ENCODE measurements around the gene WNT7A. TPM values are rescaled to one million over a fixed set of nuclear protein-coding genes. Genes with fewer than 3 reads are reported as not detected.

The WNT7A gene
- total RNA-seq, 1 experiment from 2014 or later, result 0.34 TPM

- H3K9me2 ChIP-seq (ENCODE audit: insufficient read depth), result no peaks in the 10 kb centered on the region
- CTCF ChIA-PET, result no interaction called here
- RAD21 ChIA-PET (ENCODE audit: low non-redundant PET in 1 of 2, low total read pairs in 2 of 2, uncharacterized antibody in 2 of 2, unreplicated experiment in 2 of 2), result no interaction called here
- no TSS peak for BruUV-seq (replicated peaks)
- DNase-seq (ENCODE audit: low read depth, low spot score), result no peak
- intact Hi-C loops (cut with micrococcal nuclease), result loop anchor here (5.0 kb wide), 1 partner anchor 203 kb away; no protein-coding TSS in a partner anchor
- peaks cover 30% of the 10 kb centered on the region for H3K27me3 ChIP-seq (ENCODE audit: insufficient read depth, low read length)
- H3K27ac ChIP-seq (ENCODE audit: low read depth, low read length), result no peak overlapping the region
- no peak overlapping the region for H3K4me2 ChIP-seq (ENCODE audit: low read length)
- no peaks in the 10 kb centered on the region; a peak in 1 of 4 replicates for H3K9me3 ChIP-seq (ENCODE audit: control insufficient read depth in 1 of 2, insufficient read depth in 1 of 2, low read depth in 1 of 2, low read length in 2 of 2)
- H4K20me1 ChIP-seq (ENCODE audit: insufficient read depth), result no peaks in the 10 kb centered on the region
- no peak overlapping the region for H3K9ac ChIP-seq (ENCODE audit: low read length)
- no peak overlapping the region for H2AFZ ChIP-seq (ENCODE audit: low read depth, low read length, poor library complexity, severe bottlenecking)
- H3K36me3 ChIP-seq (ENCODE audit: control insufficient read depth in 1 of 2, insufficient read depth in 2 of 2, low read length in 2 of 2), result no peaks in the 10 kb centered on the region
- POLR2A ChIA-PET, result no interaction called here
- peaks cover 5 to 21% of the 10 kb centered on the region in 2 experiments; a peak in 3 of 4 replicates for H3K4me1 ChIP-seq (ENCODE audit: control insufficient read depth in 1 of 2, insufficient read depth in 2 of 2, low read length in 2 of 2)
- H3K79me2 ChIP-seq (ENCODE audit: insufficient read depth, low read length), result no peaks in the 10 kb centered on the region
- no peak for TF ChIP-seq RAD21 (IDR thresholded peaks at IDR 0.05; ENCODE audit: low read depth)
- no peak for TF ChIP-seq EZH2phosphoT487 (IDR thresholded peaks at IDR 0.05; ENCODE audit: borderline replicate concordance)
- no peak for TF ChIP-seq ATF3 (IDR thresholded peaks at IDR 0.05)
- H3K4me3 ChIP-seq (replicated peaks in 1 of 2; ENCODE audit: low read depth in 1 of 2, low read length in 2 of 2), result no peak overlapping the region
- ATAC-seq, result no peak
Measured at GRCh38 chr3:13874891-13875290, 5.0 kb downstream of the WNT7A start.

- Histone ChIP-seq H3K79me2 (ENCODE audit: insufficient read depth, low read length) (no peaks in the 10 kb centered on the region), H3K36me3 (ENCODE audit: control insufficient read depth in 1 of 2, insufficient read depth in 2 of 2, low read length in 2 of 2) (no peaks in the 10 kb centered on the region)
- no peak for TF ChIP-seq ZNF274 (IDR thresholded peaks at IDR 0.05; ENCODE audit: low read depth, low read length)
- TF ChIP-seq EGR1 (IDR thresholded peaks at IDR 0.05; ENCODE audit: low read depth), result no peak
- no peak for TF ChIP-seq CBX3 (IDR thresholded peaks at IDR 0.05; ENCODE audit: low read depth)
- TF ChIP-seq SIN3A (IDR thresholded peaks at IDR 0.05; ENCODE audit: low read depth), result no peak
- TF ChIP-seq EZH2phosphoT487 (IDR thresholded peaks at IDR 0.05; ENCODE audit: borderline replicate concordance), result no peak
- TF ChIP-seq RAD21 (IDR thresholded peaks at IDR 0.05; ENCODE audit: low read depth), result no peak
- TF ChIP-seq YY1 (IDR thresholded peaks at IDR 0.05; ENCODE audit: extremely low read depth, insufficient replicate concordance, low read depth, low read length), result no peak
- TF ChIP-seq TCF7L2 (IDR thresholded peaks at IDR 0.05; ENCODE audit: borderline replicate concordance, extremely low read depth, insufficient read depth, insufficient read length), result no peak
- no peak for TF ChIP-seq ZFX (IDR thresholded peaks at IDR 0.05)
- no peak for TF ChIP-seq CTCF (IDR thresholded peaks at IDR 0.05 in 2 of 3, conservative IDR thresholded peaks at IDR 0.05 in 1 of 3; ENCODE audit: borderline replicate concordance in 1 of 3, insufficient read depth in 1 of 3, low read depth in 2 of 3, low read length in 2 of 3)
- TF ChIP-seq ATF3 (IDR thresholded peaks at IDR 0.05), result no peak
- no peak for TF ChIP-seq MAX (IDR thresholded peaks at IDR 0.05)
- no peak for TF ChIP-seq POLR2AphosphoS5 (IDR thresholded peaks at IDR 0.05; ENCODE audit: low read depth, low read length)
- TF ChIP-seq POLR2A (IDR thresholded peaks at IDR 0.05; ENCODE audit: borderline replicate concordance, extremely low read depth, insufficient read depth, insufficient read length), result no peak
- no peak for TF ChIP-seq CEBPB (IDR thresholded peaks at IDR 0.05; ENCODE audit: low read depth)
Measured at GRCh38 chr3:13873818-13874217, 6.1 kb downstream of the WNT7A start.

More at GRCh38 chr3:13873818-13874217, 6.1 kb downstream of the WNT7A start:
- DNase-seq (ENCODE audit: low read depth, low spot score) (no peak), ATAC-seq (no peak)
- CTCF ChIA-PET, result no interaction called here
- no TSS peak for BruUV-seq (replicated peaks)
- no peaks in the 10 kb centered on the region; a peak in 1 of 4 replicates for H3K9me3 ChIP-seq (ENCODE audit: control insufficient read depth in 1 of 2, insufficient read depth in 1 of 2, low read depth in 1 of 2, low read length in 2 of 2)
- H4K20me1 ChIP-seq (ENCODE audit: insufficient read depth), result no peaks in the 10 kb centered on the region
- peaks cover 27% of the 10 kb centered on the region for H3K27me3 ChIP-seq (ENCODE audit: insufficient read depth, low read length)
- intact Hi-C loops (cut with micrococcal nuclease), result no loop called here
- no peak overlapping the region for H3K27ac ChIP-seq (ENCODE audit: low read depth, low read length)
- H2AFZ ChIP-seq (ENCODE audit: low read depth, low read length, poor library complexity, severe bottlenecking), result no peak overlapping the region
- POLR2A ChIA-PET, result no interaction called here
- RAD21 ChIA-PET (ENCODE audit: low non-redundant PET in 1 of 2, low total read pairs in 2 of 2, uncharacterized antibody in 2 of 2, unreplicated experiment in 2 of 2), result no interaction called here
- no peak overlapping the region for H3K4me3 ChIP-seq (replicated peaks in 1 of 2; ENCODE audit: low read depth in 1 of 2, low read length in 2 of 2)
- no peak overlapping the region for H3K4me2 ChIP-seq (ENCODE audit: low read length)
- H3K9me2 ChIP-seq (ENCODE audit: insufficient read depth), result no peaks in the 10 kb centered on the region
- peaks cover 0 to 11% of the 10 kb centered on the region in 2 experiments; a peak in 3 of 4 replicates for H3K4me1 ChIP-seq (ENCODE audit: control insufficient read depth in 1 of 2, insufficient read depth in 2 of 2, low read length in 2 of 2)
- no peak overlapping the region for H3K9ac ChIP-seq (ENCODE audit: low read length)
